CD8-positive, alpha-beta memory T cell (primary cell): ENCODE results near the gene EPB41L4A. TPM values are rescaled to one million over a fixed set of nuclear protein-coding genes. Genes with fewer than 3 reads are reported as not detected.

ENCODE experiments used
- CTCF ChIA-PET: fragments of 350-600 bp; sonication (Branson Sonifier 250); formaldehyde crosslinking; loops from one replicate; lab custom pipeline; 2021; ENCODE audit warnings: antibody characterized with exemption; lab: Charles Lee
- POLR2A ChIA-PET: fragments of 350-600 bp; sonication (Branson Sonifier 250); formaldehyde crosslinking; loops from one replicate; lab custom pipeline; 2021; ENCODE audit warnings: antibody characterized with exemption; lab: Charles Lee
- DNase-seq, 5 donors: peaks; one replicate each; pipeline versions ENCODE4 v3.0.0 to v3.0.0-alpha.2; 2020 to 2022; ENCODE audit warnings: mixed read lengths in 1 of 5
- H3K27ac ChIP-seq: one replicate; pipeline ENCODE4 v1.7.0; 2013; ENCODE audit warnings: low read depth, mild to moderate bottlenecking, low read length, moderate library complexity
- H3K27me3 ChIP-seq: 2 replicates; pipeline ENCODE4 v1.7.0; 2013; ENCODE audit warnings: low read length, mild to moderate bottlenecking; ENCODE audit not compliant: insufficient read depth, poor library complexity, severe bottlenecking
- H3K36me3 ChIP-seq: 2 replicates; pipeline ENCODE4 v1.7.0; 2013; ENCODE audit warnings: mild to moderate bottlenecking, low read length, moderate library complexity; ENCODE audit not compliant: insufficient read depth
- H3K4me1 ChIP-seq: 2 replicates; pipeline ENCODE4 v1.7.0; 2013; ENCODE audit warnings: mild to moderate bottlenecking, low read length, moderate library complexity; ENCODE audit not compliant: insufficient read depth
- H3K4me3 ChIP-seq: 2 replicates; pipeline ENCODE4 v1.7.0; 2013; ENCODE audit warnings: mild to moderate bottlenecking, low read length
- H3K9me3 ChIP-seq: 2 replicates; pipeline ENCODE4 v1.7.0; 2013; ENCODE audit warnings: mild to moderate bottlenecking, low read length
- H3K27ac Mint-ChIP-seq, 8 donors: one replicate each; pipeline ENCODE4 v1.8.0; 2020 to 2021; ENCODE audit warnings: mixed read lengths in 8 of 8, mild to moderate bottlenecking in 6 of 8, inconsistent platforms in 3 of 8, moderate library complexity in 3 of 8
- H3K27me3 Mint-ChIP-seq, 2 donors: one replicate each; pipeline ENCODE4 v1.8.0; 2020 to 2021; ENCODE audit warnings: mixed read lengths in 2 of 2, mild to moderate bottlenecking in 1 of 2, moderate library complexity in 1 of 2
- H3K36me3 Mint-ChIP-seq, 3 donors: one replicate each; pipeline ENCODE4 v1.8.0; 2020 to 2021; ENCODE audit warnings: mixed read lengths in 3 of 3, inconsistent platforms in 1 of 3, mild to moderate bottlenecking in 1 of 3
- H3K4me1 Mint-ChIP-seq, 3 donors: one replicate each; pipeline ENCODE4 v1.8.0; 2020 to 2021; ENCODE audit warnings: mixed read lengths in 3 of 3, inconsistent platforms in 1 of 3, mild to moderate bottlenecking in 1 of 3
- H3K4me3 Mint-ChIP-seq, 7 donors: one replicate each; pipeline ENCODE4 v1.8.0; 2020 to 2021; ENCODE audit warnings: mixed read lengths in 7 of 7, mild to moderate bottlenecking in 6 of 7, moderate library complexity in 4 of 7, inconsistent platforms in 2 of 7
- H3K9me3 Mint-ChIP-seq, 5 donors: one replicate each; pipeline ENCODE4 v1.8.0; 2020 to 2022; ENCODE audit warnings: mixed read lengths in 5 of 5, mild to moderate bottlenecking in 3 of 5, moderate library complexity in 2 of 5, inconsistent platforms in 1 of 5
- polyA plus RNA-seq: library from polyadenylated mRNA; unstranded; fragments of 300-500 nt; fragmentation: Illumina TruSeq; gene quantifications from one replicate; pipeline ENCODE4 v1.2.3, GENCODE V29; 2021
- total RNA-seq, 2 experiments: library from RNA; stranded (reverse); gene quantifications; one replicate each; pipeline ENCODE4 v1.2.3, GENCODE V29; 2021

Gene EPB41L4A
- total and polyA plus RNA-seq, 3 experiments from 2014 or later: 0.04 to 0.45 (median 0.31) TPM

DNA sequence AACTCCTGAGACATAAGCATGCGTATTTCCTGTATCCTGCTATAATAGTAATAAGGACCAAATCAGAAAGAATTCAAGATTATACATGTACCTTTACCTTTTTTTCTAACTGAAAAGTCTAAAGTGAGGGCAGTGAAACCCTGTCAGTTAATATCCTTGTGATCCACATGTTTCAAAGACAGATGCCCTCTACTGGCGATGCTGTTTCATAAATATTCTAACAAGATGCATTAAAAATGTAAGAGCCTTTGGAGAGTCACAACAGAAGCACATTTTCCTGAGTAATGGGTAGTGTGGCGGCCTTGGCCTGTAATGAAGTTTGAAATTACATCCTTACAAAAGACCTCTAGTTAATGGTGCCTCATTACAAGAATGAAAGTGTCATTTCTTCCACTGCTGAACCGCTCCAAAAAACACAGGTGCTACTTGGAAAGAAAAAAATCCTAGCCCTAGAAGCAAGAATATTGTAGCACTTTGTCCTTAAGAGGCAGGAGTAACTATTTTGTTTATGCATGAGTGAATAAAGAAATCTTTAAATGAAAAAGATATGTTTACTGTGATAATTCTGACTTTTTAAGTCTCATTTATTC, 232.6 kb downstream of the EPB41L4A start:
- H3K27ac ChIP-seq: no peak overlapping the region
- no peak overlapping the region for H3K4me3 ChIP-seq
- H3K27me3 Mint-ChIP-seq: peaks cover 6 to 38% of the 10 kb centered on the region in 2 donors
- no peaks in the 10 kb centered on the region for H3K36me3 ChIP-seq
- POLR2A ChIA-PET: no interaction called here
- H3K9me3 ChIP-seq: no peaks in the 10 kb centered on the region
- no peaks in the 10 kb centered on the region for H3K4me1 ChIP-seq
- no peaks in the 10 kb centered on the region for H3K36me3 Mint-ChIP-seq
- H3K27ac Mint-ChIP-seq: no peak overlapping the region
- CTCF ChIA-PET: no interaction called here
- no peaks in the 10 kb centered on the region for H3K4me1 Mint-ChIP-seq
- no peak for DNase-seq
- H3K9me3 Mint-ChIP-seq: no peaks in the 10 kb centered on the region
- H3K27me3 ChIP-seq: no peaks in the 10 kb centered on the region
- H3K4me3 Mint-ChIP-seq: no peak overlapping the region

DNA sequence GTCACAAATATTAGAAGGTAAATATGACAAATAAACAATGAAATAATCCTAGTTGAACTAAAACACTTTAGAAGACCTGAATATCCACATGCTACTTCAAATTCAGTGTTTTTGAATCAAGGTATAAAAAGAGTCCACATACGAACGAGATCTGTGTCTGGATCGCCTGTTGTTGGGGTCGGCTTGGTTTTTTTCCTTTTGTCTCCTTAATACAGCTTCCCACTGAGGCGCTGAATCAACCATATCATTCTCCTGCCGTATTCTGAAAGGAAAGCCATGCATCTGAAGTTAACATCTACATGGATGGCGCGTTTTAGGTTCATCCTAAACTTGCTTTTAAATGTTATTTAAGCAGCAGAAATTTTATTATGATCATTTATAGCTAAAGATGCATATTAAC, 235.2 kb downstream of the EPB41L4A start:
- H3K4me1 ChIP-seq: no peaks in the 10 kb centered on the region
- H3K9me3 Mint-ChIP-seq: no peaks in the 10 kb centered on the region
- H3K36me3 Mint-ChIP-seq: no peaks in the 10 kb centered on the region
- POLR2A ChIA-PET: no interaction called here
- H3K4me3 Mint-ChIP-seq: no peak overlapping the region
- H3K27ac Mint-ChIP-seq: no peak overlapping the region
- CTCF ChIA-PET: interaction anchor here (1.2 kb wide), 1 partner anchor 8 kb away, joined by 6 read pairs; no protein-coding TSS in a partner anchor
- H3K4me1 Mint-ChIP-seq: no peaks in the 10 kb centered on the region
- H3K9me3 ChIP-seq: no peaks in the 10 kb centered on the region
- no peaks in the 10 kb centered on the region for H3K27me3 ChIP-seq
- no peaks in the 10 kb centered on the region for H3K36me3 ChIP-seq
- H3K27me3 Mint-ChIP-seq: peaks cover 11 to 30% of the 10 kb centered on the region in 2 donors
- no peak overlapping the region for H3K4me3 ChIP-seq
- no peak overlapping the region for H3K27ac ChIP-seq
- no peak for DNase-seq

DNA sequence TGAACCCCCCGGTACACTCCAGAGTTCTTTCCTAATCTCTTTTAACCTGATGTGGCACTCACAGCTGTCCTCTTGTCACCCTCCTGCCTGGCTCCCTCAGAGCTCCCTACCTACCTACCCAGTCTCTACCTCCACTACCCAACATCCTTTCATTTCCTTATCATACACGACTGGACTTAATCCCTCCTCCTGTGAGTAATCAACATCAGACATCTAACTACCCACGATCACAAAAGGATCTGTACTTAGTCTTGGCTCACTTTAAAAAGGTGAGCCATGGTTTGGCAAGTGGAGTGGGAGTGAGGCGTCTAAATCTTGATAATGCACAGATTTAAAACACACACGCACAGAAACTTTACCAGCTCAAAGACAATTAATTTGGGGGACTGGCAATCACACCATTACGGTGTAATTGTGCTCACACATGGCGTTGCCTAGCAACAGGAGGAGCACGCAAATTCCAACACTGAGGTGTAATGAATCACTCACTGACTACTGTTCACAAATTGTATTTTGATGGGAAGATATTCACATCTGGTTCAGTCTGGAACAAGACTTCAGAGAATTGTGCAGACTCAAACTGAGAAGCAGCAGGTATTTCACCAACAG, 235.9 kb downstream of the EPB41L4A start:
- Histone ChIP-seq H3K9me3 (no peaks in the 10 kb centered on the region), H3K27me3 (no peaks in the 10 kb centered on the region), H3K27ac (no peak overlapping the region), H3K4me1 (no peaks in the 10 kb centered on the region), H3K36me3 (no peaks in the 10 kb centered on the region), H3K4me3 (no peak overlapping the region)
- H3K27ac Mint-ChIP-seq: no peak overlapping the region
- no peak overlapping the region for H3K4me3 Mint-ChIP-seq
- CTCF ChIA-PET: no interaction called here
- no peaks in the 10 kb centered on the region for H3K36me3 Mint-ChIP-seq
- H3K4me1 Mint-ChIP-seq: no peaks in the 10 kb centered on the region
- POLR2A ChIA-PET: no interaction called here
- no peaks in the 10 kb centered on the region for H3K9me3 Mint-ChIP-seq
- no peak for DNase-seq
- H3K27me3 Mint-ChIP-seq: peaks cover 11 to 26% of the 10 kb centered on the region in 2 donors

DNA sequence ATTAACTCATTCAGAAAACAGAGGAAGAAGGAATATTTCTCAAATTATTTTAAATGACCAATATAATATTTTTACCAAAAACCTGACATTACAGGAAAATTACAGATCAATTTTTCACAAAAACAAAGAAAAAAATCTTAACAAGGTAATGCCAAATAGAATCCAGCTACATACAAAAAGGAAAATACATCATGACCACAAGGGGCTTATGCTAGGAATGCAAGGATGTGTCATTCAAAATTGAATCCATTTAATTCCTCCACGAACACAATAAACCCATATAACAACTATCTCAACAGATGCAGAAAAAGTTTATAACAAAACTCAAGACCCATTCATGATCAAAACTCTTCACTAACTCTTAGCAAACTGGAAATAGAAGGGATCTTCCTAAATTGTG, 239.8 kb downstream of the EPB41L4A start:
- Mint-ChIP-seq H3K27me3 (peaks cover 11 to 28% of the 10 kb centered on the region in 2 donors), H3K4me3 (no peak overlapping the region), H3K27ac (no peak overlapping the region), H3K36me3 (no peaks in the 10 kb centered on the region), H3K4me1 (peaks cover 3 to 6% (median 5%) of the 10 kb centered on the region in 3 donors), H3K9me3 (no peaks in the 10 kb centered on the region)
- ChIA-PET CTCF (no interaction called here), POLR2A (no interaction called here)
- no peaks in the 10 kb centered on the region for H3K9me3 ChIP-seq
- no peaks in the 10 kb centered on the region for H3K27me3 ChIP-seq
- H3K27ac ChIP-seq: no peak overlapping the region
- no peaks in the 10 kb centered on the region for H3K4me1 ChIP-seq
- no peaks in the 10 kb centered on the region for H3K36me3 ChIP-seq
- no peak overlapping the region for H3K4me3 ChIP-seq
- no peak for DNase-seq

DNA sequence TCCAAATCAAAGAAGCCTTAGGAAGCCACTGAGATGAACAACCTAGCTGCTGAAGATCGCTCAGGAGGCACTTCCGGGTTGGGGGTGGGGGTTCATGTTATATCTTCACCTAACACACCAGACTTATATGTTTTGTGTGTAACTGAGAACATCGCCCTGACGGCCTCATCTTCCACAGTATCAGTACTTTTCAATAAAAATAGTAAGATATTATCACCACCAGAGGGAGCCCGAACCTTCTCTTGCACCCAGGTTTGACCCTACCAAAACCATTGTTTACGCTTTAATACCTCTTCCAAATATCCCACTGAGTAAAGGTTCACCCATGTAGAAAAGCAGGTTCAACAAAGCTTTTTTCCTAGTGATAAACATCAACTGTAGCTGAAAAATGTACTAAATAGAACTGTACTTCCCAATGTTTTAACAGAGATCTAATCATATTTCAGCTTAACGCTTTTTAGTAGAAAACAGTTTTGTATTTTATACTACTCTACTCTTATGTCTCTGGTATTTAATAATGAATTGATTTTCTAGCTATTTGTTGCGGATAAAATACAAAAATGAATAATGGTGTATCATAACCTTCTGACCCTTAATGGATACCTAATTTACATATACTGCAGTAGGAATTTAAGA, 244.0 kb downstream of the EPB41L4A start:
- H3K4me3 ChIP-seq: no peak overlapping the region
- H3K4me1 ChIP-seq: no peaks in the 10 kb centered on the region
- peaks cover 3 to 6% (median 5%) of the 10 kb centered on the region in 3 donors for H3K4me1 Mint-ChIP-seq
- H3K27me3 Mint-ChIP-seq: peaks cover 5 to 23% of the 10 kb centered on the region in 2 donors
- no peak overlapping the region for H3K27ac Mint-ChIP-seq
- ChIA-PET CTCF (interaction anchor here (1.0 to 3.9 kb wide), 8 partner anchors 8 to 1431 kb away, joined by 3 to 20 read pairs (median 4); no protein-coding TSS in a partner anchor), POLR2A (no interaction called here)
- no peaks in the 10 kb centered on the region for H3K36me3 Mint-ChIP-seq
- peak overlapping the region in 2 of 7 donors; percentile 13 to 14 for H3K4me3 Mint-ChIP-seq
- H3K36me3 ChIP-seq: no peaks in the 10 kb centered on the region
- no peaks in the 10 kb centered on the region for H3K9me3 ChIP-seq
- H3K27me3 ChIP-seq: no peaks in the 10 kb centered on the region
- no peaks in the 10 kb centered on the region for H3K9me3 Mint-ChIP-seq
- no peak overlapping the region for H3K27ac ChIP-seq
- DNase-seq: peak in 3 of 5 donors; percentile 5 to 30 (median 14)

DNA sequence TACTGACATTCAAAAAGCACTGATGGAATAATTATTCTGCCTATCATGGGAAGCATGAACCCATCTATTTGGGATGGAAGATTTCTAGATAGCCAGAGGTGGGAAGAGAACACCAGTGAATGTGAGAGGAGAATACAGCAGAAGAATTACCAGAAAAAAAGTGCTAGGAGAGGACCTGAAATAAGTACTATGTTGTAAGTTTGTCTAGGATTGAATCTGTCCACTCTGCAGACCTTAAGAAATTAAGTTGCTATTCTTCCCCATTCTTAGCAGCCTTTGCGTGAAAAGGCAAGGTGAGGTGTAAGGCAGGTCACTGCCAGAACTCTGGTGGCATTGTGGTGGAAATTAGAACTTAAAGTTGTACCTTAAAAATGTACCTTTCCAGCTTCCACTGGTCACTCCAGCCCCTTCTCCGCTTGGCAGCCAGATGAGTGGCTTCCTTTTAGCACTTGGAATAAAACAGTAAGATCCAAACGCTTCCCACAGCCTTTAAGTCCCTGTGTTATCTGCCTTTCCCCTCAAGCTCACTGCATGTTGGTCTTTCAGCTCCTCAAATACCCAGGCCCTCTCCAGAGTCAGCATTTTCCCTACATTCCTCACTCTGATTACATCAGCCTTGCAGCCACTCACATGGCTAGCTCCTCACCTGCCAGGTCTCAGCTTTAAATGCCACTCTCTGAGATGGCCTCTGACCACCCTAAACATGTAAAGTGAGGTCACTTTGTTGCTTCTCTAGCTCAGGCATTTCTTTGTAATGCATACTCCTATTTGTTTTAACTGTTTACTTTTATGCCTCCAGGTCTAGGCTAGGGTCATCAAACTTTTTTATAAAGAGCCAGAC, 253.0 kb downstream of the EPB41L4A start:
- Mint-ChIP-seq H3K36me3 (peaks cover 0 to 65% (median 20%) of the 10 kb centered on the region in 3 donors), H3K4me3 (peak overlapping the region in 1 of 7 donors; percentile 53), H3K27ac (peak overlapping the region in 2 of 8 donors; percentile 27 to 94), H3K4me1 (peaks cover 28 to 40% (median 28%) of the 10 kb centered on the region in 3 donors), H3K27me3 (no peaks in the 10 kb centered on the region), H3K9me3 (no peaks in the 10 kb centered on the region)
- ChIA-PET POLR2A (no interaction called here), CTCF (interaction anchor here (2.1 kb wide), 1 partner anchor 9 kb away, joined by 7 read pairs; no protein-coding TSS in a partner anchor)
- H3K4me1 ChIP-seq: peaks cover 21% of the 10 kb centered on the region
- no peak for DNase-seq
- H3K27me3 ChIP-seq: no peaks in the 10 kb centered on the region
- H3K36me3 ChIP-seq: peaks cover 18% of the 10 kb centered on the region
- no peak overlapping the region for H3K4me3 ChIP-seq
- H3K27ac ChIP-seq: no peak overlapping the region
- H3K9me3 ChIP-seq: no peaks in the 10 kb centered on the region

DNA sequence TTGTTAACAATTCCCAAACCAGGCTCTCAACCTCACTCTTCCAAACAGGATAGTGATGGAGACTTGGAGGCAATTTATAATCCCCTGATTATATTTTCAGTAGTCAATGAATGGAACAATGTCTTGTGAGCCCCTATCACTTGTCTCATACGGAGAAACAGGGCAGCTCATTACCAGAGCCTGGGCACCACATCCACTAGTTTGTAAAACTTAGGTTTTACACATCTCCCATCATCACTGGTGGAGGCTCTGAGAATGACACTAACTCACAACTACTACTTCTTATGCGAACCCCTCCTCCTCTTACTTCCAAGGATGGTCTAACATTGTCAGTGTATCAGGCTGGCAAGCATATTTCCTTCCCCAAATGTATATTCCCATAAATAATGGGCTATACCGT, 253.7 kb downstream of the EPB41L4A start:
- no peak overlapping the region for H3K4me3 Mint-ChIP-seq
- Histone ChIP-seq H3K4me1 (peaks cover 23% of the 10 kb centered on the region), H3K27ac (no peak overlapping the region), H3K36me3 (peaks cover 18% of the 10 kb centered on the region), H3K4me3 (no peak overlapping the region), H3K9me3 (no peaks in the 10 kb centered on the region), H3K27me3 (no peaks in the 10 kb centered on the region)
- ChIA-PET CTCF (interaction anchor here (2.1 kb wide), 1 partner anchor 10 kb away, joined by 7 read pairs; no protein-coding TSS in a partner anchor), POLR2A (no interaction called here)
- no peak for DNase-seq
- H3K36me3 Mint-ChIP-seq: peaks cover 0 to 69% (median 20%) of the 10 kb centered on the region in 3 donors
- peaks cover 31 to 45% (median 34%) of the 10 kb centered on the region in 3 donors for H3K4me1 Mint-ChIP-seq
- no peaks in the 10 kb centered on the region for H3K9me3 Mint-ChIP-seq
- peak overlapping the region in 1 of 8 donors; percentile 10 for H3K27ac Mint-ChIP-seq
- H3K27me3 Mint-ChIP-seq: no peaks in the 10 kb centered on the region
